ENCODE measurements around the gene UBA1.

UBA1 gene

GRCh38 chrX:47156611-47157520 is 36.8 kb upstream of the UBA1 start:
- peaks cover 42% of the 10 kb centered on the region for H3K36me3 ChIP-seq (ENCODE audit: insufficient read depth, low read length)
- WGBS, result 98% methylated on average over 26 of the region's 26 CpGs
- no peak overlapping the region for H3K9ac ChIP-seq (ENCODE audit: low read depth, low read length)
- no peaks in the 10 kb centered on the region for H3K9me3 ChIP-seq (ENCODE audit: insufficient read depth, low read depth, low read length)
- H3K27me3 ChIP-seq (ENCODE audit: insufficient read depth, low read length), result no peaks in the 10 kb centered on the region
- H3K27ac ChIP-seq (ENCODE audit: low read depth, low read length), result no peak overlapping the region
- H3K4me3 ChIP-seq (ENCODE audit: low read length), result no peak overlapping the region
- no peaks in the 10 kb centered on the region for H3K4me1 ChIP-seq (ENCODE audit: insufficient read depth, low read length)

GRCh38 chrX:47158131-47158530 is 35.5 kb upstream of the UBA1 start:
- Histone ChIP-seq H3K36me3 (ENCODE audit: insufficient read depth, low read length) (peaks cover 41% of the 10 kb centered on the region), H3K27ac (ENCODE audit: low read depth, low read length) (no peak overlapping the region), H3K4me1 (ENCODE audit: insufficient read depth, low read length) (no peaks in the 10 kb centered on the region), H3K9me3 (ENCODE audit: insufficient read depth, low read depth, low read length) (no peaks in the 10 kb centered on the region), H3K27me3 (ENCODE audit: insufficient read depth, low read length) (no peaks in the 10 kb centered on the region), H3K9ac (ENCODE audit: low read depth, low read length) (no peak overlapping the region), H3K4me3 (ENCODE audit: low read length) (no peak overlapping the region)
- WGBS, result 97% methylated on average over 13 of the region's 16 CpGs

- H3K27ac ChIP-seq (ENCODE audit: low read depth, low read length), result no peak overlapping the region
- 100% methylated on average over 5 of the region's 5 CpGs for WGBS
- no peaks in the 10 kb centered on the region for H3K9me3 ChIP-seq (ENCODE audit: insufficient read depth, low read depth, low read length)
- H3K4me3 ChIP-seq (ENCODE audit: low read length), result no peak overlapping the region
- H3K4me1 ChIP-seq (ENCODE audit: insufficient read depth, low read length), result no peaks in the 10 kb centered on the region
- H3K9ac ChIP-seq (ENCODE audit: low read depth, low read length), result no peak overlapping the region
- no peaks in the 10 kb centered on the region for H3K27me3 ChIP-seq (ENCODE audit: insufficient read depth, low read length)
- H3K36me3 ChIP-seq (ENCODE audit: insufficient read depth, low read length), result peaks cover 36% of the 10 kb centered on the region
Measured at GRCh38 chrX:47158781-47159180, 34.8 kb upstream of the UBA1 start.

- H3K4me1 ChIP-seq (ENCODE audit: insufficient read depth, low read length), result no peaks in the 10 kb centered on the region
- H3K27me3 ChIP-seq (ENCODE audit: insufficient read depth, low read length), result no peaks in the 10 kb centered on the region
- WGBS, result 95% methylated on average over 4 of the region's 4 CpGs
Measured at GRCh38 chrX:47160781-47161180, 32.8 kb upstream of the UBA1 start.

GRCh38 chrX:47162927-47163583 is 30.6 kb upstream of the UBA1 start:
- Histone ChIP-seq H3K9me3 (ENCODE audit: insufficient read depth, low read depth, low read length) (no peaks in the 10 kb centered on the region), H3K36me3 (ENCODE audit: insufficient read depth, low read length) (peaks cover 7% of the 10 kb centered on the region; the same call in 1 of the 2 replicates), H3K4me3 (ENCODE audit: low read length) (no peak overlapping the region), H3K27ac (ENCODE audit: low read depth, low read length) (no peak overlapping the region), H3K9ac (ENCODE audit: low read depth, low read length) (no peak overlapping the region), H3K4me1 (ENCODE audit: insufficient read depth, low read length) (no peaks in the 10 kb centered on the region), H3K27me3 (ENCODE audit: insufficient read depth, low read length) (no peaks in the 10 kb centered on the region)
- 97% methylated on average over 5 of the region's 5 CpGs for WGBS

More at GRCh38 chrX:47160781-47161180, 32.8 kb upstream of the UBA1 start:
- Histone ChIP-seq H3K4me3 (ENCODE audit: low read length) (no peak overlapping the region), H3K36me3 (ENCODE audit: insufficient read depth, low read length) (peaks cover 24% of the 10 kb centered on the region), H3K9me3 (ENCODE audit: insufficient read depth, low read depth, low read length) (no peaks in the 10 kb centered on the region), H3K27ac (ENCODE audit: low read depth, low read length) (no peak overlapping the region), H3K9ac (ENCODE audit: low read depth, low read length) (no peak overlapping the region)

- Histone ChIP-seq H3K4me3 (ENCODE audit: low read length) (no peak overlapping the region), H3K27me3 (ENCODE audit: insufficient read depth, low read length) (no peaks in the 10 kb centered on the region), H3K9ac (ENCODE audit: low read depth, low read length) (no peak overlapping the region), H3K27ac (ENCODE audit: low read depth, low read length) (no peak overlapping the region), H3K36me3 (ENCODE audit: insufficient read depth, low read length) (peaks cover 14% of the 10 kb centered on the region), H3K4me1 (ENCODE audit: insufficient read depth, low read length) (no peaks in the 10 kb centered on the region), H3K9me3 (ENCODE audit: insufficient read depth, low read depth, low read length) (no peaks in the 10 kb centered on the region)
- 93% methylated on average over 3 of the region's 3 CpGs for WGBS
Measured at GRCh38 chrX:47164420-47164819, 29.2 kb upstream of the UBA1 start.

GRCh38 chrX:47166126-47166525 is 27.5 kb upstream of the UBA1 start:
- 97% methylated on average over 4 of the region's 5 CpGs for WGBS
- Histone ChIP-seq H3K36me3 (ENCODE audit: insufficient read depth, low read length) (peaks cover 25% of the 10 kb centered on the region), H3K4me3 (ENCODE audit: low read length) (no peak overlapping the region), H3K27me3 (ENCODE audit: insufficient read depth, low read length) (no peaks in the 10 kb centered on the region), H3K9ac (ENCODE audit: low read depth, low read length) (no peak overlapping the region), H3K27ac (ENCODE audit: low read depth, low read length) (no peak overlapping the region), H3K9me3 (ENCODE audit: insufficient read depth, low read depth, low read length) (no peaks in the 10 kb centered on the region), H3K4me1 (ENCODE audit: insufficient read depth, low read length) (no peaks in the 10 kb centered on the region)

- Histone ChIP-seq H3K36me3 (ENCODE audit: insufficient read depth, low read length) (peaks cover 41% of the 10 kb centered on the region), H3K4me1 (ENCODE audit: insufficient read depth, low read length) (no peaks in the 10 kb centered on the region), H3K27ac (ENCODE audit: low read depth, low read length) (no peak overlapping the region), H3K4me3 (ENCODE audit: low read length) (no peak overlapping the region), H3K9ac (ENCODE audit: low read depth, low read length) (no peak overlapping the region), H3K27me3 (ENCODE audit: insufficient read depth, low read length) (no peaks in the 10 kb centered on the region), H3K9me3 (ENCODE audit: insufficient read depth, low read depth, low read length) (no peaks in the 10 kb centered on the region)
- 91% methylated on average over 6 of the region's 6 CpGs for WGBS
Measured at GRCh38 chrX:47168495-47169073, 25.0 kb upstream of the UBA1 start.

- Histone ChIP-seq H3K36me3 (ENCODE audit: insufficient read depth, low read length) (peaks cover 41% of the 10 kb centered on the region), H3K9ac (ENCODE audit: low read depth, low read length) (no peak overlapping the region), H3K27me3 (ENCODE audit: insufficient read depth, low read length) (no peaks in the 10 kb centered on the region), H3K9me3 (ENCODE audit: insufficient read depth, low read depth, low read length) (no peaks in the 10 kb centered on the region), H3K4me3 (ENCODE audit: low read length) (no peak overlapping the region), H3K27ac (ENCODE audit: low read depth, low read length) (no peak overlapping the region), H3K4me1 (ENCODE audit: insufficient read depth, low read length) (no peaks in the 10 kb centered on the region)
- WGBS, result 95% methylated on average over 19 of the region's 19 CpGs
Measured at GRCh38 chrX:47169273-47169672, 24.4 kb upstream of the UBA1 start.

- no peak overlapping the region for H3K4me3 ChIP-seq (ENCODE audit: low read length)
- H3K4me1 ChIP-seq (ENCODE audit: insufficient read depth, low read length), result no peaks in the 10 kb centered on the region
- no peaks in the 10 kb centered on the region for H3K27me3 ChIP-seq (ENCODE audit: insufficient read depth, low read length)
- H3K9ac ChIP-seq (ENCODE audit: low read depth, low read length), result no peak overlapping the region
- no peak overlapping the region for H3K27ac ChIP-seq (ENCODE audit: low read depth, low read length)
- no peaks in the 10 kb centered on the region for H3K9me3 ChIP-seq (ENCODE audit: insufficient read depth, low read depth, low read length)
- peaks cover 45% of the 10 kb centered on the region for H3K36me3 ChIP-seq (ENCODE audit: insufficient read depth, low read length)
- WGBS, result 95% methylated on average over 12 of the region's 13 CpGs
Measured at GRCh38 chrX:47169726-47170515, 23.7 kb upstream of the UBA1 start.
